ENCODE data around the gene JAKMIP3.

Gene JAKMIP3

DNA sequence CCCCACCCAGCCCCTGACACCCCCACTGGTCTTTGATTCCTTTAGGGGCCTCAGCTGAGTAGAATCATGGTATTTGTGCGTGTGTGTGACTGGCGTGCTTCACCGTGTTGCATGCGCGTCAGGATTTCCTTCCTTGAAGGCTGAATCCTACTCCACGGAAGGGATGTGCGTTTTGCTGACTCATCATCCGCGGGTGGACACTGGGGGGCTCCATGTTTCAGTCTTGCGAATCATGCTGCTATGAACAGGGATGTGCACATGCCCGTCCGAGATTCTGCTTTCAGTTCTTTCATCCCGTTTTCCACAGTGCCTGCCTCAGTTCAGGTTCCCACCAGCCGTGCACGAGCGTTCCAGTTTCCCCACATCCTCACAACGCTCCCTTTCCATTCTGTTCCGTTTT, 20.9 kb upstream of the JAKMIP3 start:
- DNase-seq = no peak

DNA sequence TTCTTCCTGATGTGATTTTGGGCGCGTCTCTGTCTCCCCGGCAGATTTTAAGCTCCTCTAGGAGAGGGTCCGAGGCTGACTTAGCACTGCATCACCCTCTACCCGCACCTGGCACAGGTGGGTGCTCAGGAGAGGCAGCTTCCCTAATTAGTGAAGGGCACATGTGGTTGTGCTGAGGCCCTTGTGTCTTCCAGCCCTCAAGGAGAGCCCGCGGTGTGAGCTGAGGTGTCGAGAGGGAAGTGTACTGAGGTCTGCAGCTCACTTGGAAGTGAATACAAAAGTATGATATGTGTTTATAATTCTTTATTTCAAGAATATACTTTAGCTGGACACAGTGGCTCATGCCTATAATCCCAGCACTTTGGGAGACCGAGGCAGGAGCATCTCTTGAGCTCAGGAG, 20.4 kb upstream of the JAKMIP3 start:
- DNase-seq = no peak

- no peak for DNase-seq
Measured at GRCh38 chr10:132047575-132048293, 18.0 kb upstream of the JAKMIP3 start.

DNA sequence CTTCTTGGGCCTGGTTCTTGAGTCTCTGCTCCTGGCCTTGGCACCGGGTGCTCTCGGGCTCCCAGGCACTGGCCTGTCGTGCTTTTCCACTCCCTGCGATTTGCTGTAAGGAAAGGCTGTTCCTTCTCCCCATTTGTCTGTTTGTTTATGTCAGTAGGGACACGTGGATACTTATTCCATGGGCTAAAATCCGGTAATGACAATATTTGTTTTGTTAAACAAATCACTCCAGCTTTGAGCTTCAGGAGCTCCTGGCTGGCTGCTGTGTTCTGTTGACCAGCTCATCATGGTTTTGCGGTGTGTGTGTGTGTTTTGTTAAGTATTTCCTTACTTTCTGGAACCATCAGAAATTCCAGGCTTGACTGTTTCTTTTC, 17.5 kb upstream of the JAKMIP3 start:
- no peak for DNase-seq

DNA sequence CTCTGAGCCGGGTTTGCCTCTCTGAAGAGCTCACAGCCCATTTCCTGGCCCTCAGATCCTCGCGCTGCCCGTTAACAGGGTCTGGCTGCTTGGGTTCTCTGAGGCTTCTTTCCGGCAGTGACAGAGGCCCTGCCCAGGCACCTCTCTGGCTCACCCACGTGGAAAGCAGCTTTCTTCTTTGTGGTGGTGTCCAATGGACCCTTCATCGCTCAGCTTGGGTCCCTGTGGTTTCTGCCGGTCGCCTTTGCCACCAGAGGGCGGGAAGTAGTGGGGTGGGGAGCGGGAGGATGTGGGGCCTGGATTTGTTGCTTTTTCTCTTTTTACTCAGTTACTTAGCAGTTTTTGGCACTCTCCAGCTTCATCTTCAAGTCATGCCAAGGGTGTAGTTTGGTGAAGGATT, 15.6 kb upstream of the JAKMIP3 start:
- DNase-seq = no peak

GRCh38 chr10:132052124-132052523, 13.6 kb upstream of the JAKMIP3 start:
- no peak for DNase-seq

GRCh38 chr10:132054564-132054963, 11.2 kb upstream of the JAKMIP3 start:
- DNase-seq = no peak

DNA sequence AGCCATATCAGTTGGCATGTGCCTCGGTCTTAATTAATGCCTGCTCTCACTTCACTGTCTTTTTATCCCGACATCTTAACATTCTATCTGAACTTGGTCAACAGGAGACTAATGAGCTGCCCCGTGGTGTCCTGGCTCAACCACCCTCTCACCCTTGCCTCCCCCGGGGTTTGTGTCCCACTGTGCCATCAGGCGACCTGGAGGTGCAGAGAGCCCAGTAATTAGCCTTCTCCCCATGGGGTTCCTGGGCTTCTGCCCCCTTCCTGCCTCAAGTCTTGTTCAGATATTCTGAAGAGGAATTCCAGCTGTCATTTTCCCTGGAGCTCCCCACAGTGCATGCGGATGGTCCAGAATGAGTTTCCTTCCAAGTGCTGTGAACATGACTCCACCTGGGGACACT, 10.1 kb upstream of the JAKMIP3 start:
- no peak for DNase-seq

DNA sequence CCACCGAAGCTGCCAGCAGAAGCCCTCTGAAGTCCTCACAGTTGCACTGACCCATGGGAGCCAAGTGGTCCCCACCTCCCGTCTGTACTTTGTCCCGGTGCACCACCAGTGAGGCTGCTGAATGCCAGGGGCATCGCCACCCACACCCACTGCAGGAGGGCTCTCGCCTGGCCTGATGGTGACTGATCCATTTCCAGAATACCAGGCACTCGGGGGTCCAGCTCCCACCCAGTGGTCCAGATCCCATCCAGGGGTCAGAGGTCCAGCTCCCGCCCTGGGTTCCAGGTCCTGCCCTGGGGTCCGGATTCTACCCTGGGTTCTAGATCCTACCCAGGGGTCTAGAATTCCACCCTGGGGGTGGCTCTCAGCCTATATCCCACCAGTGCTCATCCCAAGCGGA, 9.1 kb upstream of the JAKMIP3 start:
- no peak for DNase-seq

- DNase-seq = no peak
Measured at GRCh38 chr10:132057191-132057681, 8.5 kb upstream of the JAKMIP3 start.

DNA sequence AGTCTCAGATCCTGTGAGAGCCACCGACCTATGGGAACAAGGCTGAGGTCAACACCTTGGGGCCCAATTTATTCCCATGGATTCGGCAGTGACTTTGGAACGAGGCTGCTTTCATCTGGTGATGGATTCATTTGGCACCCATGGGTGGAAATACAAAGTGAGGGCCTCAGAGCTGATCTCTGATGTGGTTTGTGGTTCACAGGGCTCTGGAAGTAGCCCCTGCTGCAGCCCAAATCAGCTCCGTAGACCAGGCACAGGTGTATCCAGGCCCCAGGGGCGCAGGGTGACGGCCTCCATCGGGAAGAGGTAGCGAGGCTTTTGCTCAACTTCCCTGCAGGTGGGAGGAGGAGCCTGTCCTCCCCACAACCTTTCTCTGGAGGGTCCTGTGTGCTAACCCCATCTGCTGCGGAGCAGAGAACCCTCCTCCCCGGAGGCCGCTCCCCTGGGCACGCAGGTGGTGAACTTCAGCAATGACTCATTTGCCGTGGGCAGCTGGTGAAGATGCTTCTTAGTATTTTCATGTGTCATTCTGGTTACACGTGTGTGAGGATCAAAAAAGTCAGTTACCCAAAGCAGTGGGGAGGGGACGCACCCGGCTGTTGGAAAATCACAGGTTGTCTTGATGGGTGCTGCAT, 7.5 kb upstream of the JAKMIP3 start:
- no peak for DNase-seq

GRCh38 chr10:132058793-132059759, 6.7 kb upstream of the JAKMIP3 start:
- no peak for DNase-seq

DNA sequence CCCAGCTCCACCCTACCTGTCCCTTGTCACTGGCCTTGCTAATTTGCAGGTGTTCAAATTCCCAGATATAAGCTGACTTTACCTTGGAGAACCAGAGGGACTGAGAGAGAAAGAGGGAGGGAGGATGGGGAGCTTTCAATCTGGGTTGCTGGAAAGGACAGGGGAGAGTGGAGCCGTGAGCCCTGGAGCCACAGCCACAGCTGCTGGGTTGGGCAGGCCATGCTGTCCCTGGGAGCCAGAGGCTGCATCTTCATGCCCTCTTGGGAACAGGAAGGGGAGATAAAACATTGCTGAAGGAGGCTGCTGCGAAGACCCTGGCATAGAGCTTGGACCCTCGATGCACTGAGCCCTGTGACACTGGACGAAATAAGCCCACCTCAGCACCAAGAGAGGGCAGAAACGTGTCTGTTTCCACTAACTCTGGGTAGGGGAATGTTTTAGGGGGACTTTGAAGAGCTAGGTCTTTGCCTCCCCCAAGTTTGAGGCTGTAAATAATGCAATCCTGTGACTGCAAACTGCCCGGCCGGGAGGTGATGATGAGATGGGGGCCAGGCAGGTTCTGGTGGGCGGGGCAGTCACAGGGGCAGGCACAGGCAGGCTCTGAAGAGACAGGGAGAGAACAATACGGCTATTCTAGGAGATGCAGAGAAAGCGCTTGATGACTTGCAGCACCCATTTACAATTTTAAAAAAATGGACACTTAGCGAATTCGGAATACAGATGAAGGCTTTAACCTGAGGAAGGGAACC, 5.8 kb upstream of the JAKMIP3 start:
- no peak for DNase-seq

- DNase-seq = no peak
Measured at GRCh38 chr10:132061030-132061429, 4.7 kb upstream of the JAKMIP3 start.

DNA sequence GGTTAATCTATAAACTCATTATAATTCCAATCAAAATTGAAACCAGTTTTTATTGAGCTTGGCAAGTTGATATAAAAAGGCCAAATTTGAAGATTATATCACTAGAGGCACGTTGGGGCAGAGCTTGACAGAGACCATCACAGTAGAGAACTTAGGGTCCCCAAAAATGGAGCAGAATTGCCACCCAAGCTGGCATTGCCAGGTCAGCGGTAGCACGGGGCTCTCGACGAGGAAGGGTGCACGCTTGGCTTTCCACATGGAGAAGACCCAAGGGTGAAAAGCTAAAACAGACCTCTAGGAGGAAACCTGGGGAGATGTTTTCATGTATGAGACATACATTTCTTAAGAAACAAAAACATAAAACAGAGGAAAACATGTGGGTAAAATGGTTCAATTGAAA, 4.3 kb upstream of the JAKMIP3 start:
- DNase-seq = no peak

GRCh38 chr10:132062116-132062515, 3.6 kb upstream of the JAKMIP3 start:
- DNase-seq = no peak

DNA sequence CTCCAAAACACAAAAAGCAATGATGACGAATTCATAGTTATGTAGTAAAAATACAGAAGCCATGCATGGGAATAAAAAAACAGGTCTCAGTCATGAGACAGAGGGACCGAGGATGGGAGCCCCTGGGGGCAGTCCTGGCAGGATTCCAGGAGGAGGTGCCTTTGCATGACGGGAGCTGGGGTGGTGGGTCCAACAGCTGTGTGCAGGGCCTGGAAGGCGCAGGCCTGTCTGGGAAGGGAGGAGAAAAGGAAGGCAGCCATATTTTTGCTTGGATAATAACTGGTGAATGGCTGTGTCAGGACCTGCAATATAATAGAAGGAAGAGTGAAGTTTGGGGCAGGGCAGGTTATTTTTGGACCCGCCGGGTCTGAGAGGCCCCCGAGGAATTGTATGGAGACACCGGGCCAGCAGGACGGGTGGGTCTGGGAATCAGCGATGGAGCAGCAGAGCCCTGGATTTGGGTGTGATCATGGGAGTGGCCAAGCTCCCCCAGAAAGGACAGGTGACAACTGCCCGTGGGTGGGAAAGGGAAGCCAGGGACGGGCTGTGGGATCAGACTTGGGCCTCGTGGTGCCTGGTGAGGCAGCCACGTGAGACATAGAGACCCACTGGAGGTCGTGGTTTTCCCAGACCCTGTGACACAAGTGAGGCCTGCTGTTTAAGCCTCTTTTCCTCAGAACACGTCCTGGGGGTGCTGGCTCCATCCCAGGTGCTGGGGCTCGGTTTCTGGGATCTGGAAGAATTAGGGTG, 2.9 kb upstream of the JAKMIP3 start:
- DNase-seq = no peak

DNA sequence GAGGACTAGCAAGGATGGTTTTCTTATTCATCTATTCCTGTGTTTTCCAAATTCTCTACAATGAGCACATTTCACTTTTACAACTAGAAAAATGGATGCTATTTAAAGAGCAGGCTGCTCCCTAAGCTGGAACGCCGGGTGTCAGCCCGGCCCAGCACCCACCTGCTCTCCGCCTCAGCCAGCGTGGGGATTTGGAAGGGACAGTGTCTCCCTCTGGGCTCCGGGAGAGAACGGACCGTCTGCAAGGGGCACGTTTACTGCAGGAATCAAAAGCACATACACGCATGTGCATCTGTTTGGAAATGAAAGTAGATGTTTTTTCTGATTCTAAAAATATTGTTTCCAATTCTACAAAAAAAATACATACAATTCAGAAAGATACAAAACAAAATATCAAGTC, 2.3 kb upstream of the JAKMIP3 start:
- no peak for DNase-seq

DNA sequence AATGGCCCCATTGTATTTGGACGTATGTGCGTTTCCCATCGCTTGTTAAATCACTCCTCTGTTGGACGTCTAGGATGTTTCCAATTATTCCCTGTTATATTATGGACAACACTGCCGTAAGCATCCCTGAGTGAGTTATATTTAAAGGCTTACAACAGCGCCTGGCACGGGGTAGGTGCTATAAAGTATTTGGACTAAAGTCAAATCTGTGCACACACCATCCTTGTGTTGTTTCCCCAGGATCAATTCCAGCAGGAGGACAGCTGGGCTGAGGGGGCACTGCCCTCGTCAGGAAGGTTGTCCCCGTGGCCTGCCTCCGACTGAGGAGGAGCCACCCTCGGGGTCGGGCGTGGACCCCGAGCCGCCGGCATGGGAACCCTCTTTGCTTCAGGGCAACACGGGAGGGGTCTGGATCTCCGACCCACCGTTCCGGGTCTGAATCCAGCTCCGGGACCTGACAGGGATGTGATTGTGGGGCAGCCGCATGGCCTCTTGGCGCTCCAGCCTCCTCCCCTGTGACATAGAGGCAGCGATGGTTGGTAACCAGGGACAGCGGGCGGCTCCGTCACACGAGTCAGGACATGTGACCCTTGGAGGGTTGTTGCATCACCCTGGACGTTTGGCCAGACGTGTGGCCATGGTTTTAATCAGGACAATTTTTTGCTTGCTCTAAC, 1.5 kb upstream of the JAKMIP3 start:
- DNase-seq = no peak

DNA sequence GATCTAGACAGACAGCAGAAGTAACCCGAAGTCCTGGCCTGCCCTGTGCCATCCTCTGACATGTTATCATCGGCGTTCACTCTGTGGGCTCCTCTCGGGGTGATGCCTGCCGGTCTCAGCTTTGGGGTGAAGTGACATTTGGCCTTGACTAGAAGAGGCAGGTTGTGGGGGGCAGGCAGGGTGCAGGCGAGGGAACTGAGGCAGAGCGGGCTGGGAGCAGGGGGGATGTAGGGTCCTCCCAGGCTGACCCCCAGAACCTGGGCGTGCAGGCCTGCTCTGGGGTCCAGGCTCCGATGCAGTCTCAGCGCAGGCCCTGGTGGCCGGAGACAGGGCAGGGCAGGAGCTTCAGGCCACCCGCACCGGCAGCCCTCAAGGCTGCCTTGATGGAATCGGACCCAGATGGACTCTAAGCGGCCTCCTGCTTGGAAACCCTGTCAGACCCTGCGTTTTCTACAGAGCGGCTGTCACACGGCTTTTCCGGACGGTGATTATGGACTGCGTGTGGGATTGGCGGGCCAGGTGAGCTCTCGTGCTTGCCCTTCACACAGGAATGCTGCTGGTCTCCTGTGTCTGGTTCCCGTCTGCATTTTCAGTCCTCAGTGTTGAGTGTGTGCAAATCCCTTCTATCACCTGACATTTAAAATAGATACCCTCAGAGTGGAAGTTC, 842 bp upstream of the JAKMIP3 start:
- no peak for DNase-seq

GRCh38 chr10:132066186-132066585, 440 bp downstream of the JAKMIP3 start:
- DNase-seq = no peak

Measured in KG1 (cell line).